ENCODE results near the gene ALDH1L1.

The ALDH1L1 gene

GRCh38 chr3:126197343-126197742 is 17.0 kb upstream of the ALDH1L1 start:
- in situ Hi-C loops (cut with MboI; ENCODE audit: low sequenced_read_pairs) = no loop called here

DNA sequence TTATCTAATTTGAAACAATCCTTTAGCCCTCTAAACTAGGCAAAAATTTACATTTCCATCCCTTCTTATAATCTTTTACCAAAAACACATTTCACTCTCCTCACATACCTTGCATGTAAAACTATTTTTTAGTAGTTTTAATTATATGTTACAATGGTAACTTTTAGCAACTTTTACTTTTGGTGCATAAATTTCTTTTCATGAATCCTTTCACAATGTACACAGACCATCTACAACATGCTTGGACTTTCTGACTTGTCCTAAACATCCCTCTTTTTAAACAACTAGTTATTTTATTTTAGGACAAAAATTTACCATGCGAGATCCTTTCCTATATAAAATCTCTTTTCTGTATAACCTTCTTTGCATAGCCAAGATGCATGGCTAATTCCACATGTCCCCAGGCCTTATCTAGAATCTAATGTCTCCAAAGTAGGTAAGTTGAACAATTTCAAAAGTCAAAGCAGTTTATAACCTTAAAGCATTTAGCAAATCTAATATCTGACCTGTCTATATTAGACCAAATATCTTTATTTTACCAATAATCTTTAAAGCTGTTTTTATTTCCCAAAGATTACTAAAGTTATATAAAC is 14.4 kb upstream of the ALDH1L1 start:
- in situ Hi-C loops (cut with MboI; ENCODE audit: low sequenced_read_pairs) = no loop called here

DNA sequence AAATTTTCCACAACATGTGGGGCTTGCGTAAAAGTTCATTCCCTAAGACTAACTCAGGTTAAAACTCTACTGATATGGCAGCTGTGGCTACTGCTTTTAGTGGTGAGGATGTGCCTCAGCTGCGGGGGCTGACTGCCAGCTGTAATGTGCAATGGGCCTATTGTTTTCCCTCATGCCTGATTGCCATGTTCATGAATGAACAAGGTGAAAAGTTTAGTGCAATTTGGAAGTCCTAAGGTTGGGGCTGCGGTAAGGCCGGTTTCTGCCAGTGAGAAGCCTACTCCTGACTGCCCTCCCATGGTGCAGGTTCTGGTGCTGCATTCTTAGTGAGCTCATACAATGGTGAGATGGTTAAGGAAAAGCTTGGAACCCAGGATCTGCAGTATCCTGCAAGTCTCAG is 10.9 kb upstream of the ALDH1L1 start:
- in situ Hi-C loops (cut with MboI; ENCODE audit: low sequenced_read_pairs) = no loop called here

DNA sequence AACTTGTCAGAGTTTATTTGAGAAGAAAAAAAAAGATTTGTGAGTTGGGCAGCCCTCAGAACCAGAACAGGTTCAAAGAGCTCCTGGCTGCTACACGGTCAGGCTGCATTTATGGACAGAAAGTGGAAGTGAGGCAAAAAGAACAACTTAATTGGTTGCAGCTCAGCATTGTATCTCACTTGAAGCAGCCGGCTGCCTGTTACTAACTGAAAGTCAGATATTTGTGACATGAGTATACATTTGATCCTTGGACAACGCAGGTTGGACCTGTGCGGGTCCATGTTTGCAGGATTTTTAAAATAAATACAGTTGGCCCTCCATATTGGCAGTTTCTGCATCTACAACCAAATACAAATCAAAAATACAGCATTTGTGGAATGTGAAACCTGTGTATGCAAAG is 7.5 kb upstream of the ALDH1L1 start:
- in situ Hi-C loops (cut with MboI; ENCODE audit: low sequenced_read_pairs) = no loop called here

DNA sequence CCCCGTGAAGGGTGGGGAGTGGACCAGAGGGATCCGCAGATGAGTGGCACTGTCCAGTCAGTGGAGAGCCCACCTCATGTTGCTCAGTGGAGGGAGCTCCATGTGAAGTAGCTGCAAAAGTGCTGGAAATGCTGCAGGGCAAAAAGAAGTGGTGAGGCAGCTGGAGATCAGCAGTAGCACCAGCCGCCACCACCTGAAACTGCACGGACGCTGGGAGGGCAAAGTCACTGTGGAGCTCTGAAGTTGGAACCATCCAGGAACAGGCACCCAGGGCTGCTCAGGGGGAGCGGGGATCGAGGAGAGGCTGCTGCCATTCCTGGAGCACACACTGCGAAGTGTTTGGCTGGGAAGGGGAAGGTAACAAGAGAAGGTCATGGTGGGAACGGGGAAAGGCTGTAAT is 6.4 kb upstream of the ALDH1L1 start:
- in situ Hi-C loops (cut with MboI; ENCODE audit: low sequenced_read_pairs) = no loop called here

DNA sequence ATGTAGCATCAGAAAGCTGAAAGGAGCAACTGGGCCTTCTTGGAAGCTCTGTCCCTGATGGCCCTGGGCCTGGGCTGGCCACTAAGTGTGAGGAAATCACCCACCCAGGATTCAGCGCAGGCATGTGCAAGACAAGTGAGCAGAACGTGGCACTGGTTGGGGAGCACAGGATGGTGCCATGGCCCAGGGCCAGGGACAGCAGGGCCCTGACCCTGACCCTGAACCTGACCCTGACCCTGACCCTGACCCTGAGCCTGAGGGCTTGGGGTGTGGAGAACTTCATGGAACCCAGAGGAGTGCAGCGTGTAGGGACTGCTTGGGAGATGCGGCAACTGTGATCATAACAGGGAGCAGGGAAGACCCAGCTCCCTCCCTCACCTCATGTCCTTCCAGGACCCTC is 5.9 kb upstream of the ALDH1L1 start:
- in situ Hi-C loops (cut with MboI; ENCODE audit: low sequenced_read_pairs) = no loop called here

- in situ Hi-C loops (cut with MboI; ENCODE audit: low sequenced_read_pairs) = no loop called here
These were observed 4.1 kb upstream of the ALDH1L1 start for GRCh38 chr3:126184465-126185000.

DNA sequence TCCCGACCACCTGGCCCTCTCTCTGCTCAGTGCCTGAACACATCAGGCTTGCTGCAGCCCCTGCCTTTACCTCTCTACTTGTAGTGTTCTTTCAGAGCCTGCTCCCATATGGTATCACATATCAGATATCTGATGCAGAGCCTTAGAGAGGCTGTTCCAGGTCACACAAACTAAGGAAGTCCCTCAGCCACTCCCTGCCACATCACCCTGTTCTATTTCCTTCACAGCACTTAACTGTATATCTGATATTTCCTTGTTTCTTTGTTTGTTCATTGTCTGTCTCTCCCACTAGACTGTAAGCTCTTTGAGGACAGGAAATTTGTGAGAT is 976 bp upstream of the ALDH1L1 start:
- in situ Hi-C loops (cut with MboI; ENCODE audit: low sequenced_read_pairs) = no loop called here

- in situ Hi-C loops (cut with MboI; ENCODE audit: low sequenced_read_pairs) = no loop called here
These were observed 435 bp downstream of the ALDH1L1 start for GRCh38 chr3:126179825-126180476.

DNA sequence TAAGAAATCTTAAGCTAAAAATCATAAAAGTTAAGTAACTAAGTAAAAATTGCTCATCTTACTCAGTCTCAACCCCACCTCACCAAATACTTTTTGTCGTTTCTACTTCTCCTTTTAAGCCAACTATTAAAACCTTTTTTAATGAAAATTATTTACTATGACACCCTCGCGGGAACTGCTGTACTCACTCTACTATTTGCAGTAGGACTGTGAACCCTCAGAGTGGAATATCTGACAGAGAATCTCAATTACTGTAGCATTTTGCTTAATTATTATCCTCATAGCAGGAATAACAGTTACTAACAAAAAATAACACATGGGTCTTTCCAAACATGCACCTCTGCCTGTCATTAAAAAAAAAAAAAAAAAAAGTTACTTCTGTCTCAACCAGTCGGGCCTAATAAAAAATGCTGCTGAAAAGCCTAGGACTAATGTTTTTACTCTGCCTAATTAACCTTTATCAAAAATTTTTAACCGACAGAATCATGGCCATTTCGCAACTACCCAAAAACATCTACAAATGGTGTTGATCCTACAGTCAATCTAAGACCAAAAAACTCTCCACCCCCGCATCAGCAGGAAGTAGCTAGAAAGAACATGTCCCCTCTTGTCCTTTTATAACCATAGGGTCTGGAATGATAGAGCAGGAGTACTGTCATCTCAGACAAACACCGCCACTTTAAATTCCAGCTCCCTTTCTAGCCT is 10.2 kb downstream of the ALDH1L1 start:
- in situ Hi-C loops (cut with MboI; ENCODE audit: low sequenced_read_pairs) = no loop called here

- in situ Hi-C loops (cut with MboI; ENCODE audit: low sequenced_read_pairs) = no loop called here
These were observed 12.8 kb downstream of the ALDH1L1 start for GRCh38 chr3:126167566-126167965.

DNA sequence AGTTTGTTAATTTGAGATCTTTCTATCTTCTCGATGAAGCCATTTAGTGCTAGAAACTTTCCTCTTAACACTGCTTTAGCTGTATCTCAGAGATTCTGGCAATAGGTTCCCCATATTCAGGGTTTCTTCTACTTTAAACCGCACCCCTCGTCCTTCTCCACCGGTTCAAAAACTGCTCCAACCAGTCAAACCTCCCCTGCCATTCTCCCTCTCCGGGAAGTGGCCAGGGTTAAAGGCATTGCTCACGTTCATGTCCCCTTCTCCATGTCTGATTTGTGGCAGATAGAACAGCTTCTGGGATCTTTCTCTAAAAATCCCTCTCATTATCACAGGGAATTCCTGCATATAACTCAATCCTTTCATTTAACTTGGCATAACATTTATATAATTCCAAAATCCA is 14.4 kb downstream of the ALDH1L1 start:
- in situ Hi-C loops (cut with MboI; ENCODE audit: low sequenced_read_pairs) = no loop called here

DNA sequence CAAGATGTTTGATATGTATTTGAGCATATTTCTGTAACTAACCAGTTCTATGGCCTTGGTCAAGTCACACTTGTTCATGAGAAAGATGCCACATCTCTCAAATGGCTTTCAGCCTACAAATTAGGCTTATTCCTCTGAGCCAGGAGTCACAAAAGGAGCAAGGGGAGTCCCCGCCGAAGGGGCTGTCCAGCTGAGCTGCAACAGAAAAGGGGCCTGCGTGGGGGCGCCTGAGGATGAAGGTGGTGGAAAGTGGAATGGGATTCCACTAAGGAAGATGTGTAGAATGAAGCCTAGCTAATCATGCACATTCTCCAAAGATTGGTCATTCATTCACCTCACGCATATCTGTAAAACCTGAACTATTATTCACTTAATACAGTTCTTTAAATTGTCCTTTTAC is 19.1 kb downstream of the ALDH1L1 start:
- in situ Hi-C loops (cut with MboI; ENCODE audit: low sequenced_read_pairs) = no loop called here

DNA sequence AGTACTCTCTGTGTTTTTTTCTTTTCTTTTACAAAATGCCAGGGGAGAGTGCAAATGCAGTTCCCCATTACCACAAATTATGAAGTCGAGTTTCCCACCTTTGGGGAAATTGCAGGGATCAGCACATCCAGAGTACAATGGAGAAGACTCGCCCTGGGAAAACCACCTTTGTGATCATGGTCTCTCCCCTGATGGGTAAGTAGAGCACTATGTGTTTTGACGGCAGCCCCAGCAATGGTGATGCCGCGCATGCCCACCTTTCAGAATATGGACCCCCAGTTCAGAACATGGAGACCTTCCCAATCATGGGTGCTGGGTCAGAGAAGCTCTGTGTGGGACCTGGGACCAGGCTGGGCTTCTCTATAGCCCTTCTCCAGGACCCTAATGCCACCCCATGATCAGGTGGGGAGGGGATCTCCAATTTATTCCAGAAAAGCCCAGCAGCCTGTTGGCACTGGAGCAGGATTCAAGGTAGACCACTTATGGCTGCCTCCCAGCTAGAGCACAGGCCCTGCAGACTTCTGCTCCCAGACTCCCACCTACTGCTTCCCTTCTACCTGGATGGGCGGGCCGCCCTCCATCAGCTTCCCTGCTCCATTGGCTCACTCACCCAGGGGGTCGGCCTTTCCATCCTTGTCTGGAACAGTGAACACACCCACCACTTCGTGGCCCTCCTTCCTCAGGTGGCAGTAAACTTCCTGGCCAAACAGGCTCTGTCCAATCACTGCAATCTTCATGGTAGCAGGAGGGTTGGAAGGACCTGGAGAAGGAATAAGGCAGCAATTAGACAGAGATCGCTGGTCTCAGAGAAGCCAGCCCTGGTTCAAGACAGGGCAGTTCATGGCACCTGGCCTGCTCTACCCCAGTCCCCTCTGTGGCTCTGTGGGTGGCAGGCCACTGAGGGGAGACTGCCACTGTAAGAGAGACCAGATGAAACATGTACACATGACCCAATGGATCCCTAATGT is 19.9 kb downstream of the ALDH1L1 start:
- in situ Hi-C loops (cut with MboI; ENCODE audit: low sequenced_read_pairs) = no loop called here

DNA sequence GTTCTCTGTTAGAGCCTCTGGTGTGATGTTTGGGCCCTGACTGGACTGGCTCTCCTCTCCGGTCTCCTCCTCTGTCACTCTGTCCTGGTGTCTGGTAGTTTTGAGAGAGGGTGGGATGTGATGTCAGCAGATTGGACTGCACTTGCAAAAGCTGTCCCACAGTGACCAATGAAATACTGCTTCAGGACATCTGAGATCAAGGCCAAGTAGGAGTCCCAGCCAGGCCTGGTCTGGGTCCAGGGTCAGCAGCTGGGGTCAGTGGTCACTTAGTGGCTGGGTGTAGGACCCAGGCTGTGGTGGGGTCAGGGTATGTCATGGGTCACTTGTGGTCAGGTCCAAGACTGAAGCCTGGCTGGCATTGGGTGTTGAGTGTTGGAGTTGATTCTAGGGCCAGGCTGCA is 20.9 kb downstream of the ALDH1L1 start:
- in situ Hi-C loops (cut with MboI; ENCODE audit: low sequenced_read_pairs) = no loop called here

DNA sequence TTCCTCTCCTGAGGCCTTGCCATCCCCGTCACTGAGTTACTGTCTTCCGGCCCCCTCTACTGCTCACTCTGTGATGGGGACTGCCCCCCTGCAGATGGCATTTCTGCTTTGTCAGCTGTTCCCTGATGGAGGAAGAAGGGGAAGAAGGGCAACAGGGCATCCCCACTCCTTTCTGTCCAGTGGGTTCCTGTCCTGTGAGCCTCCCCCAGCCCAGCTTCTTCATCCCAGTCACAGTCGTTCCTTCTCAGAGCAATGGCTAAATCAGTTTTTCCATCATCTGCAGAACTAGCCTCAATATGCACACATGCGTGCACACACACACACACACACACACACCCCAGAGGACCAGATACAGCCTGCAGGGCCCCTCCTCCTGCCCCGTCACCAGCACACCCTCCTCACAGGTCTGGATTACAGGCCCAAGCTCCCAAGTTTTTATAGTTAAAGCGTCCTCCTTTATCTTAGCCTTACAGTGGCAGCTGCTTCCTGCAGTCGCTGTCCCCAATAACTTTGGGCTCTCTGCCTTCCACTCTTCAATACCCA is 21.4 kb downstream of the ALDH1L1 start:
- in situ Hi-C loops (cut with MboI; ENCODE audit: low sequenced_read_pairs) = no loop called here

DNA sequence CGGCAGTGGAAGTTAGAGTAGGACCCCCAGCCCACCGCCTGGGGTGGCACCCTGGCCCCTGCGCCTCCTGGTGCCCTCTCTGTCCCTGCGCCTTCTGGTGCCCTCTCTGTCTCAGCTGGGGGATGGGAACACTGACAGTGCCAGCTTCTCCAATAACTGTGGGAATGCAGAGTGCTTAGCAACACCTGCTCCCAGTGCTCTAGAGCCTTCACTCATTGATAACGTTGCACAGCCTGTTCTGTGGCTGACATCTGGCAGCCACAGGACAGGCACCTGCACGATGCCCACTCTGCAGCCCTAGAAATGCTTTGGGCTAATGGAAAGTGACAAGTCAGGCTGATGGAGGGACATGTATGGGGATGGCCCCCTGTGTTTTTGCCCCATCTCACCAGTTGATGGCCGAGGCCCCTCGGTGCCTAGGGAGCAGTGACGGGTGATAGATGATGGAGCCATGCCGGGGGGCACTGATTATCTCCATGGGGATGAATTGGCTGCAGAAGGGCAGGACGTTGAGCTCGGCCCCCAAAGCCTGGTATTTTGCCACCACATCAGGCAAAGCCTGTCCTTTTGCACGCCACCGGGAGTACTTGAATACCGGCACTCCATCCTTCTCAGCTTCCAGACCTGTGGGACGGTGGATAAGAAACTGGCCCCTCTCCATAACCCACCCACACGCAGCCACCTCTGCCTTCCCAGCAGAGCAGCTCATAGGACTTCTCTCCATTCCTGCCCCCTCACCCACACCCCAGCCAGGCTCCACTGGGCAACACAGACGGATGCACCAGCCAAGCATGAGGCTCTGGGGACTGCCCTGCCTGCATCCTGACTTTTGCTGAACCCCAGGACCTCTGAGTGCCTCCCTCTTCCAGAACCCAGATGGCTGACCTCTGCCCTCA is 22.1 kb downstream of the ALDH1L1 start:
- in situ Hi-C loops (cut with MboI; ENCODE audit: low sequenced_read_pairs) = no loop called here

- in situ Hi-C loops (cut with MboI; ENCODE audit: low sequenced_read_pairs) = no loop called here
These were observed 23.2 kb downstream of the ALDH1L1 start for GRCh38 chr3:126157083-126157768.

GRCh38 chr3:126156468-126156867 is 23.9 kb downstream of the ALDH1L1 start:
- in situ Hi-C loops (cut with MboI; ENCODE audit: low sequenced_read_pairs) = no loop called here

Data from HL-60/S4 (cell line).